HCT116 (cell line): Measurements from ENCODE around the gene MORN1. TPM values are rescaled to one million over a fixed set of nuclear protein-coding genes. Genes with fewer than 3 reads are reported as not detected.

Experiments used
- ATAC-seq: fragments of 200-7000 bp; cut with Tn5 transposase; 2 replicates; pipeline ENCODE4 v1.9.1; 2020; ENCODE audit warnings: mild to moderate bottlenecking, moderate library complexity
- BruUV-seq: library from RNA; stranded (reverse); fragments of 400-500 nt; replicated peaks from 2 replicates; lab custom pipeline; 2021; lab: Mats Ljungman, UMichigan
- CTCF ChIA-PET: fragments of 300-600 bp; sonication (Branson Sonifier 250); formaldehyde crosslinking; loops from one replicate; lab custom pipeline; 2021; ENCODE audit warnings: antibody characterized with exemption; lab: Charles Lee
- POLR2A ChIA-PET: fragments of 300-600, 350-600 bp; sonication (Branson Sonifier 250); formaldehyde crosslinking; loops from one replicate; lab custom pipeline; 2021; ENCODE audit warnings: antibody characterized with exemption; lab: Charles Lee
- RAD21 ChIA-PET, 2 experiments: fragments of 300-600 bp; sonication (Branson Sonifier 250); formaldehyde crosslinking; loops; one replicate each; lab custom pipeline; 2023; ENCODE audit warnings: low total read pairs in 2 of 2; ENCODE audit not compliant: uncharacterized antibody in 2 of 2, unreplicated experiment in 2 of 2, low non-redundant PET in 1 of 2; lab: Charles Lee
- DNase-seq: peaks from one replicate; pipeline ENCODE4 v3.0.0-alpha.2; 2010; ENCODE audit warnings: low read depth, low spot score
- H2AFZ ChIP-seq: fragments of 200-600 bp; shearing (Covaris generic), sonication (generic); 2 replicates; pipeline ENCODE4 v1.6.1; 2017; ENCODE audit warnings: low read depth, mixed run types, mixed read lengths, antibody characterized with exemption, low read length; ENCODE audit not compliant: poor library complexity, severe bottlenecking
- H3K27ac ChIP-seq: 2 replicates; pipeline ENCODE4 v1.5.1; 2012; ENCODE audit warnings: low read depth, low read length
- H3K27me3 ChIP-seq: fragments of 200-600 bp; sonication (generic); 2 replicates; pipeline ENCODE4 v1.6.1; 2016; ENCODE audit warnings: mixed run types, low read length, mixed read lengths; ENCODE audit not compliant: insufficient read depth
- H3K36me3 ChIP-seq, 2 experiments: fragments of 200-500 bp in 1 of 2; fragments of 200-600 bp in 1 of 2; sonication (Bioruptor generic) in 1 of 2; sonication (generic) in 1 of 2; 2 replicates each; pipeline versions ENCODE4 v1.5.1 to v1.6.1; 2014 to 2016; ENCODE audit warnings: low read length in 2 of 2, inconsistent platforms in 1 of 2, mixed read lengths in 1 of 2, mixed run types in 1 of 2; ENCODE audit not compliant: insufficient read depth in 2 of 2, control insufficient read depth in 1 of 2
- H3K4me1 ChIP-seq, 2 experiments: fragments of 200-600 bp in 1 of 2; sonication (generic) in 1 of 2; 2 replicates each; pipeline versions ENCODE4 v1.5.1 to v1.6.1; 2012 to 2017; ENCODE audit warnings: low read length in 2 of 2, inconsistent platforms in 1 of 2, mild to moderate bottlenecking in 1 of 2, mixed read lengths in 1 of 2, mixed run types in 1 of 2, moderate library complexity in 1 of 2; ENCODE audit not compliant: insufficient read depth in 2 of 2, control insufficient read depth in 1 of 2
- H3K4me2 ChIP-seq: fragments of 200-600 bp; sonication (generic); 2 replicates; pipeline ENCODE4 v1.6.1; 2017; ENCODE audit warnings: mixed run types, low read length, mixed read lengths
- H3K4me3 ChIP-seq, 2 experiments: fragments of 200-600 bp in 1 of 2; sonication (generic) in 1 of 2; replicated peaks in 1 of 2; 2 replicates each; pipeline ENCODE4 v1.5.1; 2011 to 2016; ENCODE audit warnings: low read length in 2 of 2, control low read depth in 1 of 2, low read depth in 1 of 2, mild to moderate bottlenecking in 1 of 2, mixed read lengths in 1 of 2, mixed run types in 1 of 2
- H3K79me2 ChIP-seq: fragments of 200-600 bp; sonication (generic); 2 replicates; pipeline ENCODE4 v1.6.1; 2017; ENCODE audit warnings: mild to moderate bottlenecking, mixed run types, low read length, moderate library complexity, mixed read lengths; ENCODE audit not compliant: insufficient read depth
- H3K9ac ChIP-seq: fragments of 200-600 bp; sonication (generic); 2 replicates; pipeline ENCODE4 v1.6.1; 2016; ENCODE audit warnings: low read length, mixed read lengths
- H3K9me2 ChIP-seq: fragments of 200-600 bp; sonication (generic), shearing (Covaris generic); 2 replicates; pipeline ENCODE4 v1.6.1; 2017; ENCODE audit warnings: mixed run types, mild to moderate bottlenecking, moderate library complexity; ENCODE audit not compliant: insufficient read depth
- H3K9me3 ChIP-seq, 2 experiments: fragments of 200-500 bp in 1 of 2; fragments of 200-600 bp in 1 of 2; sonication (Bioruptor generic) in 1 of 2; sonication (generic) in 1 of 2; 2 replicates each; pipeline ENCODE4 v1.6.1; 2014 to 2017; ENCODE audit warnings: low read length in 2 of 2, mixed read lengths in 2 of 2, inconsistent platforms in 1 of 2, low read depth in 1 of 2, mild to moderate bottlenecking in 1 of 2, mixed run types in 1 of 2, moderate library complexity in 1 of 2; ENCODE audit not compliant: control insufficient read depth in 1 of 2, insufficient read depth in 1 of 2
- H4K20me1 ChIP-seq: fragments of 200-600 bp; sonication (generic), shearing (Covaris generic); 2 replicates; pipeline ENCODE4 v1.6.1; 2017; ENCODE audit warnings: mixed run types, mild to moderate bottlenecking, moderate library complexity; ENCODE audit not compliant: insufficient read depth
- CBX3 ChIP-seq: IDR thresholded peaks from 2 replicates; pipeline ENCODE4 v1.6.1; 2012; ENCODE audit warnings: low read depth
- EZH2phosphoT487 ChIP-seq: fragments of 200-600 bp; IDR thresholded peaks from 2 replicates; pipeline ENCODE4 v1.6.1; 2018; ENCODE audit warnings: antibody characterized with exemption, borderline replicate concordance
- FOSL1 ChIP-seq: IDR thresholded peaks from 2 replicates; pipeline ENCODE4 v1.6.1; 2012; ENCODE audit warnings: low read depth
- POLR2AphosphoS5 ChIP-seq: IDR thresholded peaks from 2 replicates; pipeline ENCODE4 v1.6.1; 2011; ENCODE audit warnings: mild to moderate bottlenecking, low read depth, low read length, moderate library complexity
- SP1 ChIP-seq: IDR thresholded peaks from 2 replicates; pipeline ENCODE4 v1.6.1; 2012; ENCODE audit warnings: low read depth
- TCF7L2 ChIP-seq: IDR thresholded peaks from 2 replicates; pipeline ENCODE4 v1.7.0; 2011; ENCODE audit warnings: borderline replicate concordance, inconsistent platforms; ENCODE audit not compliant: insufficient read depth, insufficient read length; ENCODE audit errors: extremely low read depth
- YY1 ChIP-seq: IDR thresholded peaks from 2 replicates; pipeline ENCODE4 v1.6.1; 2011; ENCODE audit warnings: low read length, low read depth, moderate library complexity, mild to moderate bottlenecking; ENCODE audit not compliant: insufficient replicate concordance; ENCODE audit errors: extremely low read depth
- ZFX ChIP-seq: fragments of 450-650 bp; IDR thresholded peaks from 2 replicates; pipeline ENCODE4 v1.6.1; 2017
- intact Hi-C: fragments of 100-400 bp; cut with micrococcal nuclease; formaldehyde crosslinking; loops from 2 replicates; pipeline ENCODE4 v1.10.0; 2022
- total RNA-seq: library from RNA; stranded (reverse); gene quantifications from one replicate; pipeline ENCODE4 v1.2.1, GENCODE V29; 2021; ENCODE audit not compliant: unreplicated experiment
- TF ChIP-seq, protein P1 (sequence below): IDR thresholded peaks from 2 replicates; pipeline ENCODE4 v1.6.1; 2012; ENCODE audit warnings: low read depth

Gene MORN1
- total RNA-seq, 1 experiment from 2014 or later: 21.4 TPM

GRCh38 chr1:2294725-2295078 is 96.7 kb downstream of the MORN1 start:
- Histone ChIP-seq H3K4me2 (no peak overlapping the region), H3K36me3 (no peaks in the 10 kb centered on the region), H2AFZ (no peak overlapping the region), H3K9me3 (no peaks in the 10 kb centered on the region), H3K27me3 (no peaks in the 10 kb centered on the region), H3K9ac (no peak overlapping the region), H3K79me2 (peaks cover 99% of the 10 kb centered on the region), H3K4me3 (no peak overlapping the region), H3K4me1 (no peaks in the 10 kb centered on the region), H4K20me1 (peaks cover 8% of the 10 kb centered on the region; the same call in 1 of the 2 replicates), H3K27ac (no peak overlapping the region; the same call in 1 of the 2 replicates), H3K9me2 (no peaks in the 10 kb centered on the region)
- TF ChIP-seq, protein P1, sequence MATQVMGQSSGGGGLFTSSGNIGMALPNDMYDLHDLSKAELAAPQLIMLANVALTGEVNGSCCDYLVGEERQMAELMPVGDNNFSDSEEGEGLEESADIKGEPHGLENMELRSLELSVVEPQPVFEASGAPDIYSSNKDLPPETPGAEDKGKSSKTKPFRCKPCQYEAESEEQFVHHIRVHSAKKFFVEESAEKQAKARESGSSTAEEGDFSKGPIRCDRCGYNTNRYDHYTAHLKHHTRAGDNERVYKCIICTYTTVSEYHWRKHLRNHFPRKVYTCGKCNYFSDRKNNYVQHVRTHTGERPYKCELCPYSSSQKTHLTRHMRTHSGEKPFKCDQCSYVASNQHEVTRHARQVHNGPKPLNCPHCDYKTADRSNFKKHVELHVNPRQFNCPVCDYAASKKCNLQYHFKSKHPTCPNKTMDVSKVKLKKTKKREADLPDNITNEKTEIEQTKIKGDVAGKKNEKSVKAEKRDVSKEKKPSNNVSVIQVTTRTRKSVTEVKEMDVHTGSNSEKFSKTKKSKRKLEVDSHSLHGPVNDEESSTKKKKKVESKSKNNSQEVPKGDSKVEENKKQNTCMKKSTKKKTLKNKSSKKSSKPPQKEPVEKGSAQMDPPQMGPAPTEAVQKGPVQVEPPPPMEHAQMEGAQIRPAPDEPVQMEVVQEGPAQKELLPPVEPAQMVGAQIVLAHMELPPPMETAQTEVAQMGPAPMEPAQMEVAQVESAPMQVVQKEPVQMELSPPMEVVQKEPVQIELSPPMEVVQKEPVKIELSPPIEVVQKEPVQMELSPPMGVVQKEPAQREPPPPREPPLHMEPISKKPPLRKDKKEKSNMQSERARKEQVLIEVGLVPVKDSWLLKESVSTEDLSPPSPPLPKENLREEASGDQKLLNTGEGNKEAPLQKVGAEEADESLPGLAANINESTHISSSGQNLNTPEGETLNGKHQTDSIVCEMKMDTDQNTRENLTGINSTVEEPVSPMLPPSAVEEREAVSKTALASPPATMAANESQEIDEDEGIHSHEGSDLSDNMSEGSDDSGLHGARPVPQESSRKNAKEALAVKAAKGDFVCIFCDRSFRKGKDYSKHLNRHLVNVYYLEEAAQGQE: no peak
- TF ChIP-seq TCF7L2 (no peak), EZH2phosphoT487 (no peak), CBX3 (no peak), YY1 (no peak), SP1 (no peak), ZFX (no peak), FOSL1 (no peak), POLR2AphosphoS5 (no peak)
- intact Hi-C loops: no loop called here
- RAD21 ChIA-PET: no interaction called here
- CTCF ChIA-PET: no interaction called here
- BruUV-seq: no TSS peak
- DNase-seq (no peak), ATAC-seq (no peak)
- POLR2A ChIA-PET: no interaction called here
